NB4 (cell line): ENCODE data around the gene RAB11FIP3.
A peak's percentile ranks its signal among the peaks of the same experiment; 100 is the strongest.

ENCODE experiments used
- DNase-seq: peaks from one replicate; pipeline ENCODE4 v3.0.0; 2010; ENCODE audit warnings: low read depth
- H3K4me3 ChIP-seq: one replicate; pipeline ENCODE4 v1.5.1; 2011; ENCODE audit warnings: mild to moderate bottlenecking, low read depth, low read length, moderate library complexity
- CTCF ChIP-seq: IDR thresholded peaks from one replicate; pipeline ENCODE4 v1.5.1; 2012; ENCODE audit warnings: low read depth, low read length
- MAX ChIP-seq: IDR thresholded peaks from 2 replicates; pipeline ENCODE4 v1.6.1; 2011; ENCODE audit warnings: low read depth, low read length
- MYC ChIP-seq: IDR thresholded peaks from 2 replicates; pipeline ENCODE4 v1.6.1; 2011; ENCODE audit warnings: low read depth, low read length
- POLR2A ChIP-seq: IDR thresholded peaks from 2 replicates; pipeline ENCODE4 v1.6.1; 2011; ENCODE audit warnings: mild to moderate bottlenecking; ENCODE audit not compliant: insufficient read length; ENCODE audit errors: extremely low read depth

Gene RAB11FIP3

GRCh38 chr16:558298-559020 is 133.0 kb downstream of the RAB11FIP3 start:
- TF ChIP-seq CTCF (no peak), MYC (no peak), POLR2A (no peak), MAX (no peak)
- DNase-seq: peak; percentile 67
- no peak overlapping the region for H3K4me3 ChIP-seq

- TF ChIP-seq POLR2A (no peak), CTCF (no peak), MYC (no peak), MAX (no peak)
Measured at GRCh38 chr16:559021-559380, 133.6 kb downstream of the RAB11FIP3 start.

GRCh38 chr16:559411-560203 is 134.2 kb downstream of the RAB11FIP3 start:
- no peak overlapping the region for H3K4me3 ChIP-seq
- no peak for DNase-seq
- no peak for TF ChIP-seq MAX
- no peak for TF ChIP-seq CTCF
- no peak for TF ChIP-seq POLR2A
- no peak for TF ChIP-seq MYC

More at GRCh38 chr16:559021-559380, 133.6 kb downstream of the RAB11FIP3 start:
- DNase-seq: no peak
- H3K4me3 ChIP-seq: no peak overlapping the region

GRCh38 chr16:560204-560700 is 134.8 kb downstream of the RAB11FIP3 start, which contains the start of gene PRR35:
PRR35 (plus strand) TSS chr16:560394; CDS start chr16:563295, 2,901 bp downstream.
- H3K4me3 ChIP-seq: no peak within 1 kb of the TSS
- DNase-seq: no peak
- TF ChIP-seq CTCF (no peak), MYC (no peak), MAX (no peak), POLR2A (no peak)

- H3K4me3 ChIP-seq: no peak overlapping the region
- no peak for DNase-seq
- TF ChIP-seq POLR2A (no peak), MYC (no peak), CTCF (no peak), MAX (no peak)
Measured at GRCh38 chr16:560701-561412, 135.4 kb downstream of the RAB11FIP3 start.
